DOHH2 (cell line): ENCODE data around the gene MYO5C.

ENCODE experiments used
- H3F3A ChIP-seq: fragments of 200-600 bp; sonication (generic), shearing (Covaris generic); 2 replicates; pipeline ENCODE4 v1.6.0; 2016; ENCODE audit warnings: antibody characterized with exemption, mild to moderate bottlenecking; ENCODE audit not compliant: control insufficient read depth, insufficient read depth
- H3K27ac ChIP-seq: fragments of 200-600 bp; sonication (generic); 2 replicates; pipeline ENCODE4 v1.5.1; 2014; ENCODE audit warnings: low read depth, mild to moderate bottlenecking, low read length, moderate library complexity
- H3K27me3 ChIP-seq: fragments of 200-600 bp; sonication (generic); 2 replicates; pipeline ENCODE4 v1.6.1; 2014; ENCODE audit warnings: mild to moderate bottlenecking, low read length, mixed read lengths; ENCODE audit not compliant: control insufficient read depth
- H3K36me3 ChIP-seq: fragments of 200-600 bp; sonication (generic); 2 replicates; pipeline ENCODE4 v1.6.1; 2014; ENCODE audit warnings: mild to moderate bottlenecking, low read length, moderate library complexity, mixed read lengths; ENCODE audit not compliant: control insufficient read depth
- H3K4me1 ChIP-seq: fragments of 200-600 bp; sonication (generic); 2 replicates; pipeline ENCODE4 v1.6.1; 2014; ENCODE audit warnings: mild to moderate bottlenecking, low read length, mixed read lengths; ENCODE audit not compliant: control insufficient read depth
- H3K4me2 ChIP-seq: fragments of 200-600 bp; sonication (generic); 2 replicates; pipeline ENCODE4 v1.6.0; 2014; ENCODE audit warnings: mild to moderate bottlenecking, low read length, moderate library complexity
- H3K4me3 ChIP-seq: fragments of 200-600 bp; sonication (generic); 2 replicates; pipeline ENCODE4 v1.5.1; 2014; ENCODE audit warnings: mild to moderate bottlenecking, low read length, mixed read lengths
- H3K79me2 ChIP-seq: fragments of 200-600 bp; sonication (generic); 2 replicates; pipeline ENCODE4 v1.6.1; 2014; ENCODE audit warnings: mild to moderate bottlenecking, low read length, mixed read lengths; ENCODE audit not compliant: control insufficient read depth
- H3K9me2 ChIP-seq: fragments of 200-600 bp; sonication (generic); replicated peaks from 2 replicates; pipeline ENCODE4 v1.6.1; 2014; ENCODE audit warnings: mild to moderate bottlenecking, low read length, mixed read lengths; ENCODE audit not compliant: control insufficient read depth
- H3K9me3 ChIP-seq: fragments of 200-600 bp; sonication (generic); 2 replicates; pipeline ENCODE4 v1.6.1; 2014; ENCODE audit warnings: antibody characterized with exemption, low read length, mixed read lengths; ENCODE audit not compliant: control insufficient read depth, insufficient read depth
- H4K20me1 ChIP-seq: fragments of 200-600 bp; sonication (generic); 2 replicates; pipeline ENCODE4 v1.6.0; 2014; ENCODE audit warnings: low read depth, mild to moderate bottlenecking, antibody characterized with exemption, low read length, moderate library complexity; ENCODE audit not compliant: control insufficient read depth, insufficient read depth
- EZH2phosphoT487 ChIP-seq: fragments of 200-600 bp; sonication (generic); IDR thresholded peaks from 2 replicates; pipeline ENCODE4 v1.6.1; 2017; ENCODE audit warnings: borderline replicate concordance, mild to moderate bottlenecking, antibody characterized with exemption, low read length, moderate library complexity, mixed read lengths
- TF ChIP-seq, protein P1 (sequence below): fragments of 200-600 bp; sonication (generic); IDR thresholded peaks from one replicate; pipeline ENCODE4 v1.5.1; 2014; ENCODE audit warnings: antibody characterized with exemption, mild to moderate bottlenecking, low read depth, low read length; ENCODE audit not compliant: poor library complexity, severe bottlenecking

Gene MYO5C

DNA sequence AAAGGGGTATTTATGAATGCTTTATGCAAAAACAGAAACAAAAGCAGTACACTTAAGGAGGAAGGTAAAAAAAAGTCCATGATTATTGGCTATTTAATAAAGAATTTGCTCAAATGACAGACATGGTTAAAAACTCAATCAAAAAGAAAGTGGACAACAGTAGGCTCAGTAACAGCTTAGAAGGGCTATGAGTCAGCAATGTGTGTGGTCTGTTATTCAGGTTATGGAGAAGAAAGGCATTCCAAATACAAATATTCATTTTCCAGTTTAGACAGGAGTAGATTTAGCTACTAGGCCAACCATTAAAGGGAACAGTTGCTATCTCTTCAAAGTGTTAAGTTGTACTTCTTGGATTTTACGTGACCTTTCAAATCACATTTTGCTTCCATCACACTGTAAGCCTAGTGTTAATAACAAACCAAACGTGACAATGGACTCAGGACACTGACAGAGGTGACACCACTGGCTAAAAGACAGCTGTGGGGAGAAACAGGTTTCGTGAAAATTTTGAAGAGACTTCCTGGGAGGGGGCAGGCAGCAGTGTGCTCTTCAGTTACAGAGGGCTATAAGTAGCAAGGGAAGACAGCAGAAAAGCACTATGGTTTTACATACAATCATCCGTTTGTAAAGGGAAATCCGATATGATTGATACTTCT is 41.7 kb upstream of the MYO5C start:
- Histone ChIP-seq H3K4me1 (no peaks in the 10 kb centered on the region), H3K4me3 (no peak overlapping the region), H3K4me2 (no peak overlapping the region), H3K36me3 (peaks cover 3% of the 10 kb centered on the region; the same call in 1 of the 2 replicates), H3F3A (no peaks in the 10 kb centered on the region), H4K20me1 (no peaks in the 10 kb centered on the region), H3K9me2 (no peaks in the 10 kb centered on the region), H3K27ac (no peak overlapping the region), H3K9me3 (no peaks in the 10 kb centered on the region), H3K79me2 (no peaks in the 10 kb centered on the region), H3K27me3 (no peaks in the 10 kb centered on the region)
- TF ChIP-seq EZH2phosphoT487, result no peak
- TF ChIP-seq, protein P1, sequence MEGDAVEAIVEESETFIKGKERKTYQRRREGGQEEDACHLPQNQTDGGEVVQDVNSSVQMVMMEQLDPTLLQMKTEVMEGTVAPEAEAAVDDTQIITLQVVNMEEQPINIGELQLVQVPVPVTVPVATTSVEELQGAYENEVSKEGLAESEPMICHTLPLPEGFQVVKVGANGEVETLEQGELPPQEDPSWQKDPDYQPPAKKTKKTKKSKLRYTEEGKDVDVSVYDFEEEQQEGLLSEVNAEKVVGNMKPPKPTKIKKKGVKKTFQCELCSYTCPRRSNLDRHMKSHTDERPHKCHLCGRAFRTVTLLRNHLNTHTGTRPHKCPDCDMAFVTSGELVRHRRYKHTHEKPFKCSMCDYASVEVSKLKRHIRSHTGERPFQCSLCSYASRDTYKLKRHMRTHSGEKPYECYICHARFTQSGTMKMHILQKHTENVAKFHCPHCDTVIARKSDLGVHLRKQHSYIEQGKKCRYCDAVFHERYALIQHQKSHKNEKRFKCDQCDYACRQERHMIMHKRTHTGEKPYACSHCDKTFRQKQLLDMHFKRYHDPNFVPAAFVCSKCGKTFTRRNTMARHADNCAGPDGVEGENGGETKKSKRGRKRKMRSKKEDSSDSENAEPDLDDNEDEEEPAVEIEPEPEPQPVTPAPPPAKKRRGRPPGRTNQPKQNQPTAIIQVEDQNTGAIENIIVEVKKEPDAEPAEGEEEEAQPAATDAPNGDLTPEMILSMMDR, result no peak

DNA sequence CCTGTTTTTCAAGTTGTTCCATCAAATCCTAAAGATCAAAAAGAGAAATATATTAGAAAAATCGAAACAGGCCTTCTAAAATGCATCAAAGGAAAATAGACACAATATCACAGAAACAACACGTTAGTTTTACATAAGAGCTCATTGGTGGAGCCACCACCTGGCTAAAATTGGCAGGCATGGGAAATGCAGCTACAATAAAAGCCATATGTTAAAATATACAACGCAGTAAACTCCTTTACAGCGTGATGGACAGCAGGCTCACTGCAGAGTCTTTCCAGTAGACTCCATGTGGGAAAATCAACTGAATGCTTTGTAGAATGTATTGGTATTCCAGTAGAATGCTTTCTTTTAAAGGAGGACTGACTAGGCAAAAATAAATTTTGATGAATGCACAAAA is 40.9 kb upstream of the MYO5C start:
- Histone ChIP-seq H3K9me3 (no peaks in the 10 kb centered on the region), H3K4me3 (no peak overlapping the region), H3K36me3 (peaks cover 3% of the 10 kb centered on the region; the same call in 1 of the 2 replicates), H3K4me2 (no peak overlapping the region), H3K79me2 (no peaks in the 10 kb centered on the region), H3F3A (no peaks in the 10 kb centered on the region), H3K27ac (no peak overlapping the region), H3K27me3 (no peaks in the 10 kb centered on the region), H3K4me1 (peaks cover 4% of the 10 kb centered on the region), H3K9me2 (no peaks in the 10 kb centered on the region), H4K20me1 (no peaks in the 10 kb centered on the region)
- TF ChIP-seq, protein P1, result peak; percentile 39
- TF ChIP-seq EZH2phosphoT487, result no peak

DNA sequence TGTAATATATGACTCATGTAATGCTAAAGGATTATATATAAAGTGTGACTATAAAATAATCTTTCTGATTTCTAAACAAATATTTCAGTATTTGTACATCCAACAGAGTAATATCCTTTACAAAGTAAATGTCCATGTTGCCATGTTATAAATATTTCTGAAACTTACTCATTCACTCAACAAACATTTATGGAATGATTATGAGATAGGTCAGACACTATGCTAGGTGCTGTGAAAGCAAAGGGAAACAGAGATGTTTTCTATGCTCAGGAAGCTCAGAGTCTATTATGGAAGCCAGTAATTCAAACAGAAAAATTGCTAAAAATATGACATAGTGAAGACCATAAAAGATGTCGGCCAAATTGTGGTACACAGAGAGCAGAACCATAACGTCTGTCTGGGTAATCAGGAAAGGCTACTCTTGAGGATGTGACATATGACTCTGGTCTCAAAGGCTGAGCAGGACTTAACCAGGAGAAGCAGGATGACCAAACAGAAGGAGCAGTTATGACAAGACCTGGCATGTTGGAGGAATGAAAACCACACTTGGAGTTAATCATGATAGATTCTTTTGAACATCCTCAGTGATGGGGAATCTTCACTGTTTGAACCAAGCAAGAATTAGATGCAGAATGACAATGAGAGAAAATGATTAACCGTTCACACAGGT is 39.0 kb upstream of the MYO5C start:
- Histone ChIP-seq H3K27ac (no peak overlapping the region), H3K4me2 (no peak overlapping the region), H3K36me3 (peaks cover 7% of the 10 kb centered on the region; the same call in 1 of the 2 replicates), H3K9me2 (no peaks in the 10 kb centered on the region), H4K20me1 (no peaks in the 10 kb centered on the region), H3K27me3 (no peaks in the 10 kb centered on the region), H3F3A (no peaks in the 10 kb centered on the region), H3K4me3 (no peak overlapping the region), H3K9me3 (no peaks in the 10 kb centered on the region), H3K4me1 (peaks cover 9% of the 10 kb centered on the region), H3K79me2 (no peaks in the 10 kb centered on the region)
- TF ChIP-seq EZH2phosphoT487, result no peak
- TF ChIP-seq, protein P1, result no peak
